Measurements from ENCODE around the gene CPXM2.

- TF ChIP-seq SIN3A (IDR thresholded peaks at IDR 0.05; ENCODE audit: borderline replicate concordance, insufficient read depth, low read depth, low read length) (no peak), REST (IDR thresholded peaks at IDR 0.05; ENCODE audit: insufficient read depth in 1 of 2, low read depth in 2 of 2, low read length in 1 of 2) (no peak), POLR2AphosphoS5 (IDR thresholded peaks at IDR 0.05; ENCODE audit: low read depth, low read length) (no peak), TCF7L2 (IDR thresholded peaks at IDR 0.05; ENCODE audit: low read depth, low read length) (no peak)
- TF ChIP-seq, protein P1, sequence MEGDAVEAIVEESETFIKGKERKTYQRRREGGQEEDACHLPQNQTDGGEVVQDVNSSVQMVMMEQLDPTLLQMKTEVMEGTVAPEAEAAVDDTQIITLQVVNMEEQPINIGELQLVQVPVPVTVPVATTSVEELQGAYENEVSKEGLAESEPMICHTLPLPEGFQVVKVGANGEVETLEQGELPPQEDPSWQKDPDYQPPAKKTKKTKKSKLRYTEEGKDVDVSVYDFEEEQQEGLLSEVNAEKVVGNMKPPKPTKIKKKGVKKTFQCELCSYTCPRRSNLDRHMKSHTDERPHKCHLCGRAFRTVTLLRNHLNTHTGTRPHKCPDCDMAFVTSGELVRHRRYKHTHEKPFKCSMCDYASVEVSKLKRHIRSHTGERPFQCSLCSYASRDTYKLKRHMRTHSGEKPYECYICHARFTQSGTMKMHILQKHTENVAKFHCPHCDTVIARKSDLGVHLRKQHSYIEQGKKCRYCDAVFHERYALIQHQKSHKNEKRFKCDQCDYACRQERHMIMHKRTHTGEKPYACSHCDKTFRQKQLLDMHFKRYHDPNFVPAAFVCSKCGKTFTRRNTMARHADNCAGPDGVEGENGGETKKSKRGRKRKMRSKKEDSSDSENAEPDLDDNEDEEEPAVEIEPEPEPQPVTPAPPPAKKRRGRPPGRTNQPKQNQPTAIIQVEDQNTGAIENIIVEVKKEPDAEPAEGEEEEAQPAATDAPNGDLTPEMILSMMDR (IDR thresholded peaks at IDR 0.05), result no peak
These were observed 142.9 kb downstream of the CPXM2 start for GRCh38 chr10:123748711-123749110.

All from Panc1 (cell line).